ENCODE measurements around the gene VAPA. TPM values are rescaled to one million over a fixed set of nuclear protein-coding genes. Genes with fewer than 3 reads are reported as not detected.
"Not testable (repeated sequence)": the region's sequence is repeated elsewhere in the genome, so short reads cannot be mapped to it uniquely, and the experiment has no call there.

Gene VAPA
- total RNA-seq, 2 experiments from 2014 or later: 125 to 129 TPM

GRCh38 chr18:9876867-9877654 is 36.8 kb upstream of the VAPA start:
- DNase-seq (no peak), ATAC-seq (ENCODE audit: low read depth) (no peak)
- H3K36me3 Mint-ChIP-seq: no peaks in the 10 kb centered on the region
- peaks cover 3% of the 10 kb centered on the region for H3K4me1 Mint-ChIP-seq
- peaks cover 8% of the 10 kb centered on the region for H3K27me3 Mint-ChIP-seq
- H3K9me3 Mint-ChIP-seq: no peaks in the 10 kb centered on the region
- POLR2A ChIA-PET: no interaction called here
- no peak overlapping the region for H3K4me3 Mint-ChIP-seq
- H3K27ac Mint-ChIP-seq: no peak overlapping the region

- Mint-ChIP-seq H3K9me3 (no peaks in the 10 kb centered on the region), H3K4me1 (peaks cover 3% of the 10 kb centered on the region), H3K27ac (no peak overlapping the region), H3K4me3 (no peak overlapping the region), H3K27me3 (peaks cover 8% of the 10 kb centered on the region), H3K36me3 (no peaks in the 10 kb centered on the region)
- POLR2A ChIA-PET: no interaction called here
- ATAC-seq (ENCODE audit: low read depth) (no peak), DNase-seq (no peak)
These were observed 36.2 kb upstream of the VAPA start for GRCh38 chr18:9877655-9878014.

GRCh38 chr18:9878095-9878494 is 35.7 kb upstream of the VAPA start:
- no peak for DNase-seq
- Mint-ChIP-seq H3K27ac (no peak overlapping the region), H3K9me3 (no peaks in the 10 kb centered on the region), H3K36me3 (no peaks in the 10 kb centered on the region), H3K4me3 (no peak overlapping the region), H3K27me3 (peaks cover 8% of the 10 kb centered on the region), H3K4me1 (peaks cover 3% of the 10 kb centered on the region)
- ATAC-seq (ENCODE audit: low read depth): no peak
- POLR2A ChIA-PET: no interaction called here

GRCh38 chr18:9878783-9879242 is 35.0 kb upstream of the VAPA start:
- no peak overlapping the region for H3K27ac Mint-ChIP-seq
- H3K4me3 Mint-ChIP-seq: no peak overlapping the region
- POLR2A ChIA-PET: no interaction called here
- peaks cover 8% of the 10 kb centered on the region for H3K27me3 Mint-ChIP-seq
- H3K4me1 Mint-ChIP-seq: peaks cover 3% of the 10 kb centered on the region
- no peaks in the 10 kb centered on the region for H3K9me3 Mint-ChIP-seq
- H3K36me3 Mint-ChIP-seq: no peaks in the 10 kb centered on the region
- no peak for DNase-seq
- no peak for ATAC-seq (ENCODE audit: low read depth)

GRCh38 chr18:9884090-9884489 is 29.7 kb upstream of the VAPA start:
- no peaks in the 10 kb centered on the region for H3K36me3 Mint-ChIP-seq
- H3K27ac Mint-ChIP-seq: no peak overlapping the region
- ATAC-seq (ENCODE audit: low read depth): no peak
- H3K9me3 Mint-ChIP-seq: no peaks in the 10 kb centered on the region
- no peak overlapping the region for H3K4me3 Mint-ChIP-seq
- POLR2A ChIA-PET: no interaction called here
- H3K27me3 Mint-ChIP-seq: no peaks in the 10 kb centered on the region
- H3K4me1 Mint-ChIP-seq: peaks cover 2% of the 10 kb centered on the region
- DNase-seq: no peak

GRCh38 chr18:9884532-9885140 is 29.2 kb upstream of the VAPA start:
- no peaks in the 10 kb centered on the region for H3K9me3 Mint-ChIP-seq
- DNase-seq (no peak), ATAC-seq (ENCODE audit: low read depth) (no peak)
- no peak overlapping the region for H3K4me3 Mint-ChIP-seq
- POLR2A ChIA-PET: no interaction called here
- no peaks in the 10 kb centered on the region for H3K27me3 Mint-ChIP-seq
- no peak overlapping the region for H3K27ac Mint-ChIP-seq
- peaks cover 2% of the 10 kb centered on the region for H3K4me1 Mint-ChIP-seq
- no peaks in the 10 kb centered on the region for H3K36me3 Mint-ChIP-seq

GRCh38 chr18:9885170-9886004 is 28.4 kb upstream of the VAPA start, which contains the start of gene TXNDC2:
Gene TXNDC2, plus strand, starts transcription at chr18:9885973. Its CDS starts 708 bp downstream, at chr18:9886681.
- DNase-seq (no peak), ATAC-seq (ENCODE audit: low read depth) (no peak)
- peaks cover 2% of the 10 kb centered on the region for H3K4me1 Mint-ChIP-seq
- H3K27me3 Mint-ChIP-seq: peaks cover 3% of the 10 kb centered on the region
- peaks cover 1% of the 10 kb centered on the region for H3K9me3 Mint-ChIP-seq
- H3K27ac Mint-ChIP-seq: no peak within 1 kb of the TSS
- H3K4me3 Mint-ChIP-seq: no peak within 1 kb of the TSS
- no peaks in the 10 kb centered on the region for H3K36me3 Mint-ChIP-seq
- POLR2A ChIA-PET: no interaction called here

GRCh38 chr18:9886005-9886348 is 27.8 kb upstream of the VAPA start:
- peaks cover 2% of the 10 kb centered on the region for H3K4me1 Mint-ChIP-seq
- DNase-seq (no peak), ATAC-seq (ENCODE audit: low read depth) (no peak)
- H3K4me3 Mint-ChIP-seq: no peak overlapping the region
- no peak overlapping the region for H3K27ac Mint-ChIP-seq
- peaks cover 3% of the 10 kb centered on the region for H3K27me3 Mint-ChIP-seq
- no peaks in the 10 kb centered on the region for H3K36me3 Mint-ChIP-seq
- H3K9me3 Mint-ChIP-seq: peaks cover 1% of the 10 kb centered on the region
- POLR2A ChIA-PET: no interaction called here

GRCh38 chr18:9887992-9888391 is 25.8 kb upstream of the VAPA start:
- H3K9me3 Mint-ChIP-seq: peaks cover 1% of the 10 kb centered on the region
- H3K27ac Mint-ChIP-seq: no peak overlapping the region
- no peak overlapping the region for H3K4me3 Mint-ChIP-seq
- POLR2A ChIA-PET: no interaction called here
- peaks cover 2% of the 10 kb centered on the region for H3K4me1 Mint-ChIP-seq
- DNase-seq (no peak), ATAC-seq (ENCODE audit: low read depth) (no peak)
- H3K27me3 Mint-ChIP-seq: peaks cover 3% of the 10 kb centered on the region
- no peaks in the 10 kb centered on the region for H3K36me3 Mint-ChIP-seq

- peaks cover 5% of the 10 kb centered on the region for H3K4me1 Mint-ChIP-seq
- POLR2A ChIA-PET: interaction anchor here (0.7 kb wide), 1 partner anchor 1214 kb away, joined by 4 read pairs; no protein-coding TSS in a partner anchor
- H3K27ac Mint-ChIP-seq: no peak overlapping the region
- DNase-seq (no peak), ATAC-seq (ENCODE audit: low read depth) (no peak)
- H3K4me3 Mint-ChIP-seq: no peak overlapping the region
- H3K36me3 Mint-ChIP-seq: no peaks in the 10 kb centered on the region
- peaks cover 3% of the 10 kb centered on the region for H3K27me3 Mint-ChIP-seq
- peaks cover 1% of the 10 kb centered on the region for H3K9me3 Mint-ChIP-seq
These were observed 23.6 kb upstream of the VAPA start for GRCh38 chr18:9890196-9890595.

GRCh38 chr18:9890957-9891356 is 22.9 kb upstream of the VAPA start:
- Mint-ChIP-seq H3K27me3 (peaks cover 3% of the 10 kb centered on the region), H3K4me1 (peaks cover 3% of the 10 kb centered on the region), H3K36me3 (no peaks in the 10 kb centered on the region), H3K9me3 (peaks cover 1% of the 10 kb centered on the region), H3K4me3 (no peak overlapping the region), H3K27ac (no peak overlapping the region)
- ATAC-seq (ENCODE audit: low read depth) (no peak), DNase-seq (no peak)
- POLR2A ChIA-PET: no interaction called here

GRCh38 chr18:9891515-9891914 is 22.3 kb upstream of the VAPA start:
- H3K4me1 Mint-ChIP-seq; H3K9me3 Mint-ChIP-seq; ATAC-seq (ENCODE audit: low read depth); DNase-seq; H3K27me3 Mint-ChIP-seq; H3K27ac Mint-ChIP-seq; POLR2A ChIA-PET; H3K36me3 Mint-ChIP-seq; H3K4me3 Mint-ChIP-seq: not testable (repeated sequence)

GRCh38 chr18:9894454-9895068 is 19.3 kb upstream of the VAPA start:
- ATAC-seq (ENCODE audit: low read depth) (no peak), DNase-seq (no peak)
- Mint-ChIP-seq H3K27ac (no peak overlapping the region), H3K4me1 (peaks cover 5% of the 10 kb centered on the region), H3K27me3 (peaks cover 3% of the 10 kb centered on the region), H3K4me3 (no peak overlapping the region), H3K9me3 (peaks cover 1% of the 10 kb centered on the region), H3K36me3 (no peaks in the 10 kb centered on the region)
- POLR2A ChIA-PET: no interaction called here
